ENCODE measurements around the gene RPRM. TPM values are rescaled to one million over a fixed set of nuclear protein-coding genes. Genes with fewer than 3 reads are reported as not detected.

RPRM gene
- total RNA-seq, 1 experiment from 2014 or later, result 38.4 TPM

GRCh38 chr2:153432381-153432780 lies 46.2 kb downstream of the RPRM start:
- H2BK5ac ChIP-seq (ENCODE audit: insufficient read length, low read length), result no peak overlapping the region
- H2AK5ac ChIP-seq (ENCODE audit: insufficient read length, low read length), result no peak overlapping the region
- Mint-ChIP-seq H3K4me3 (no peak overlapping the region), H3K36me3 (ENCODE audit: insufficient read depth in 1 of 3, low read depth in 3 of 3) (peaks cover 5 to 7% (median 6%) of the 10 kb centered on the region in 3 experiments; a peak in 5 of 7 replicates), H3K27ac (no peak overlapping the region), H3K9me3 (peaks cover 3 to 14% of the 10 kb centered on the region in 2 experiments; a peak in 4 of 5 replicates), H3K4me1 (peaks cover 22 to 23% of the 10 kb centered on the region in 2 experiments), H3K27me3 (ENCODE audit: low read depth) (no peaks in the 10 kb centered on the region)
- no peaks in the 10 kb centered on the region for H4K20me1 ChIP-seq (ENCODE audit: control insufficient read depth, insufficient read depth, insufficient read length)
- no peak for DNase-seq
- H3K9me3 ChIP-seq (ENCODE audit: control insufficient read depth, low read depth, low read length), result no peaks in the 10 kb centered on the region
- no peak overlapping the region for H3K18ac ChIP-seq (ENCODE audit: insufficient read length, low read depth, low read length)
- TF ChIP-seq CTCF (conservative IDR thresholded peaks at IDR 0.05), result no peak
- no peak overlapping the region for H3K23ac ChIP-seq (ENCODE audit: insufficient read length, low read depth, low read length)
- no peaks in the 10 kb centered on the region for H3K79me2 ChIP-seq (ENCODE audit: insufficient read depth, low read length)
- no peak overlapping the region for H3K9ac ChIP-seq (ENCODE audit: extremely low read depth, insufficient read length, low read length)
- H3K56ac ChIP-seq (ENCODE audit: insufficient read length, low read depth, low read length), result no peak overlapping the region
- H2BK120ac ChIP-seq (ENCODE audit: low read depth, low read length, poor library complexity, severe bottlenecking), result no peak overlapping the region
- no peak overlapping the region for H4K5ac ChIP-seq (ENCODE audit: insufficient read length, low read depth, low read length)
- no peak overlapping the region for H4K8ac ChIP-seq (replicated peaks; ENCODE audit: insufficient read length, low read depth, low read length)
- no peaks in the 10 kb centered on the region for H3K23me2 ChIP-seq (ENCODE audit: insufficient read length, low read depth, low read length, poor library complexity, severe bottlenecking)
- H3K4ac ChIP-seq (ENCODE audit: low read depth, low read length), result no peak overlapping the region
- peaks cover 4% of the 10 kb centered on the region; the same call in 1 of the 2 replicates for H3K4me1 ChIP-seq (ENCODE audit: insufficient read depth, low read length)
- no peaks in the 10 kb centered on the region for H3K27me3 ChIP-seq (ENCODE audit: insufficient read depth, low read length)
- no peaks in the 10 kb centered on the region for H3K79me1 ChIP-seq (ENCODE audit: insufficient read depth, low read depth, low read length, poor library complexity, severe bottlenecking)
- no peak overlapping the region for H3K27ac ChIP-seq (ENCODE audit: insufficient read length, low read depth, low read length)
- no CpG with 5 or more reads among the region's 2 CpGs for WGBS (ENCODE audit: extremely low coverage, insufficient read length, low lambda C conversion rate)
- no peak overlapping the region for H2BK20ac ChIP-seq (ENCODE audit: low read depth, low read length, poor library complexity, severe bottlenecking)
- no peak overlapping the region for H3T11ph ChIP-seq (ENCODE audit: low read length)
- no peak overlapping the region for H2AFZ ChIP-seq (ENCODE audit: low read length)
- H3K14ac ChIP-seq (ENCODE audit: insufficient read depth, low read length), result no peak overlapping the region
- H3K4me2 ChIP-seq (ENCODE audit: insufficient read depth, insufficient read length, low read length), result no peak overlapping the region
- no peak overlapping the region for H2BK15ac ChIP-seq (ENCODE audit: low read depth, low read length)
- H2BK12ac ChIP-seq (ENCODE audit: insufficient read length, low read depth, low read length), result no peak overlapping the region
- H4K91ac ChIP-seq (ENCODE audit: insufficient read length, low read depth, low read length), result no peak overlapping the region
